Fibroblast of lung (primary cell): ENCODE data around the gene SORL1-AS1.

ENCODE experiments used
- EZH2 ChIP-seq: IDR thresholded peaks from 2 replicates; pipeline ENCODE4 v1.5.1; 2012; ENCODE audit warnings: low read length, control low read depth, mild to moderate bottlenecking; ENCODE audit errors: missing control alignments
- TF ChIP-seq, protein P1 (sequence below), 2 donors: IDR thresholded peaks in 1 of 2; conservative IDR thresholded peaks in 1 of 2; 1 replicate in 1 of 2; 2 replicates in 1 of 2; pipeline ENCODE4 v1.5.1; 2011 to 2012; ENCODE audit warnings: low read length in 2 of 2, control low read depth in 1 of 2, inconsistent platforms in 1 of 2, low read depth in 1 of 2, mild to moderate bottlenecking in 1 of 2

DNA sequence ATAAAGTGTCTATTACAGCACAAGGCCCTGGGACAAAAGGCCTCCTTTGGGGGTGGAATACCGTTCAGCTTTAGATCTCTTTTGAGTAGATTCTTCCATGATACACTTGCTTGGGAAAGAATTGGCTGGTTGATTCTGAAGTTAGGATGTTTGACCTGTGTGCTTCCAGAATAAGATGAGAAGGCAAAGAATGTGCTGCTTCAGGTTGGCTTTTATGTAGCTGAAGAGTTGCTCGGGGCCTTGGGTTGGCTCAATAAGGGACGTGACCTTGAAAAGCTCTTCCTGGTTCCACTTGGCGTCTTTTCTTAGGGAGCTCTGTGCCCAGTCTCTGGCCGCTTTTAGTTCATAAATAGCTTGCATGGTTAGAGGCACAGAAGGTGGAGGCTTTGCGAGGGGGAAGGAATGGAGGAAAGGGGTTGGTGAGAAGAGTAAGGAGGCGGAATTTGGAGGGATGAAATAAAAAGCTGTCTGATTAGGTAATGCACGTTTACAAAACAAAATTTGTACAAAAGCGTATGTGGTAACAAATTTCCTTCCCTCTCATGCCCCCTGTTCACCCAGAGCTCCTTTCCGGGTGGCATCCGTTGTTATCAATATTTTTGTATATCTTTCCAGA lies 4.2 kb upstream of the SORL1-AS1 start:
- TF ChIP-seq, protein P1, sequence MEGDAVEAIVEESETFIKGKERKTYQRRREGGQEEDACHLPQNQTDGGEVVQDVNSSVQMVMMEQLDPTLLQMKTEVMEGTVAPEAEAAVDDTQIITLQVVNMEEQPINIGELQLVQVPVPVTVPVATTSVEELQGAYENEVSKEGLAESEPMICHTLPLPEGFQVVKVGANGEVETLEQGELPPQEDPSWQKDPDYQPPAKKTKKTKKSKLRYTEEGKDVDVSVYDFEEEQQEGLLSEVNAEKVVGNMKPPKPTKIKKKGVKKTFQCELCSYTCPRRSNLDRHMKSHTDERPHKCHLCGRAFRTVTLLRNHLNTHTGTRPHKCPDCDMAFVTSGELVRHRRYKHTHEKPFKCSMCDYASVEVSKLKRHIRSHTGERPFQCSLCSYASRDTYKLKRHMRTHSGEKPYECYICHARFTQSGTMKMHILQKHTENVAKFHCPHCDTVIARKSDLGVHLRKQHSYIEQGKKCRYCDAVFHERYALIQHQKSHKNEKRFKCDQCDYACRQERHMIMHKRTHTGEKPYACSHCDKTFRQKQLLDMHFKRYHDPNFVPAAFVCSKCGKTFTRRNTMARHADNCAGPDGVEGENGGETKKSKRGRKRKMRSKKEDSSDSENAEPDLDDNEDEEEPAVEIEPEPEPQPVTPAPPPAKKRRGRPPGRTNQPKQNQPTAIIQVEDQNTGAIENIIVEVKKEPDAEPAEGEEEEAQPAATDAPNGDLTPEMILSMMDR (conservative IDR thresholded peaks at IDR 0.05 in 1 of 2, IDR thresholded peaks at IDR 0.05 in 1 of 2; ENCODE audit: low read depth in 1 of 2, low read length in 2 of 2), result no peak
- TF ChIP-seq EZH2, result no peak
